A673 (cell line): ENCODE results near the gene DNAJC1.

Experiments
- EZH2 ChIP-seq: fragments of 200-600 bp; sonication (generic); IDR thresholded peaks from 2 replicates; pipeline ENCODE4 v1.6.1; 2017; ENCODE audit warnings: borderline replicate concordance, low read depth, mild to moderate bottlenecking, mixed read lengths, antibody characterized with exemption, low read length; ENCODE audit not compliant: poor library complexity, severe bottlenecking
- TF ChIP-seq, protein P1 (sequence below): fragments of 300-800, 200-600 bp; sonication (generic); conservative IDR thresholded peaks from 2 replicates; pipeline ENCODE4 v1.5.1; 2017; ENCODE audit warnings: low read depth, mild to moderate bottlenecking, antibody characterized with exemption, low read length, moderate library complexity, mixed read lengths

DNA sequence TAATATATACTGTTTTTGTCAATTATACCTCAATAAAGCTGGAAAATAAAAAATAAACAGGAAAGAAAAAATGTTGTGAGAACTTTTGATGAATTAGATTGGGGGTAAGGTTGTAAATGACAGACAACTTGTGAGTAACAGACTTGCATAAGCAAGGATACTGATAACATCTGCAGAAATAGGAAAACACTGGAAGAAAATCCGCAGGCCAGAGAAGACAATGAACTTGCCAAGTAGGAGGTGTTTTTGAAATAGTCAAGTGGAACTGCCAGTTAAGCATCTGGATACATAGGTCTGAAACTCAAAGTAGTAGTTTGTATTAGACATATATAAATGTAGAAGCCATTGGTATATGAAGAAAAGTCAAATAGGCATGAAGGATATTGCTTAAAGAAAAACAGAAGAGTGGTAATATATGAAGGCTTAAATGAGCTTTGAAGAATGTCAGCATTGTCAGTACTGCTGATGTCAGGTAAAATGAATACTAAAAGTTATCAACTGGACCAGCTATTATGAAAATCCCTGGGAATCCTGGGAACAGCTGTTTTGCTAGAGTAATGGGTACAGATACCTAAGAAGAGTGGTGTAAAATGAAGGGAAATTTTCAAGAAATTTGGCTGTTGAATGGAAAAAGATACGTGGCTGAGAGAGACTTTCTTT, 58.7 kb downstream of the DNAJC1 start:
- TF ChIP-seq EZH2: no peak
- TF ChIP-seq, protein P1, sequence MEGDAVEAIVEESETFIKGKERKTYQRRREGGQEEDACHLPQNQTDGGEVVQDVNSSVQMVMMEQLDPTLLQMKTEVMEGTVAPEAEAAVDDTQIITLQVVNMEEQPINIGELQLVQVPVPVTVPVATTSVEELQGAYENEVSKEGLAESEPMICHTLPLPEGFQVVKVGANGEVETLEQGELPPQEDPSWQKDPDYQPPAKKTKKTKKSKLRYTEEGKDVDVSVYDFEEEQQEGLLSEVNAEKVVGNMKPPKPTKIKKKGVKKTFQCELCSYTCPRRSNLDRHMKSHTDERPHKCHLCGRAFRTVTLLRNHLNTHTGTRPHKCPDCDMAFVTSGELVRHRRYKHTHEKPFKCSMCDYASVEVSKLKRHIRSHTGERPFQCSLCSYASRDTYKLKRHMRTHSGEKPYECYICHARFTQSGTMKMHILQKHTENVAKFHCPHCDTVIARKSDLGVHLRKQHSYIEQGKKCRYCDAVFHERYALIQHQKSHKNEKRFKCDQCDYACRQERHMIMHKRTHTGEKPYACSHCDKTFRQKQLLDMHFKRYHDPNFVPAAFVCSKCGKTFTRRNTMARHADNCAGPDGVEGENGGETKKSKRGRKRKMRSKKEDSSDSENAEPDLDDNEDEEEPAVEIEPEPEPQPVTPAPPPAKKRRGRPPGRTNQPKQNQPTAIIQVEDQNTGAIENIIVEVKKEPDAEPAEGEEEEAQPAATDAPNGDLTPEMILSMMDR: no peak
